Activated naive CD8-positive, alpha-beta T cell (primary cell): ENCODE results near the gene PAFAH1B2.

Source experiments
- H3K27ac Mint-ChIP-seq: one replicate; pipeline ENCODE4 v1.8.0; 2021; ENCODE audit warnings: mixed read lengths
- H3K27me3 Mint-ChIP-seq: one replicate; pipeline ENCODE4 v1.8.0; 2021; ENCODE audit warnings: mixed read lengths
- H3K36me3 Mint-ChIP-seq: one replicate; pipeline ENCODE4 v1.8.0; 2021; ENCODE audit warnings: mixed read lengths
- H3K4me1 Mint-ChIP-seq: one replicate; pipeline ENCODE4 v1.8.0; 2021; ENCODE audit warnings: low read depth, mixed read lengths
- H3K4me3 Mint-ChIP-seq: one replicate; pipeline ENCODE4 v1.8.0; 2021; ENCODE audit warnings: mild to moderate bottlenecking, mixed read lengths
- H3K9me3 Mint-ChIP-seq: one replicate; pipeline ENCODE4 v1.8.0; 2021; ENCODE audit warnings: low read depth, mixed read lengths

Gene PAFAH1B2

GRCh38 chr11:117222991-117223740 is 79.1 kb downstream of the PAFAH1B2 start:
- Mint-ChIP-seq H3K4me3 (no peak overlapping the region), H3K36me3 (peaks cover 4% of the 10 kb centered on the region), H3K4me1 (peaks cover 10% of the 10 kb centered on the region), H3K27ac (peak overlapping the region; percentile 28), H3K9me3 (no peaks in the 10 kb centered on the region), H3K27me3 (no peaks in the 10 kb centered on the region)

DNA sequence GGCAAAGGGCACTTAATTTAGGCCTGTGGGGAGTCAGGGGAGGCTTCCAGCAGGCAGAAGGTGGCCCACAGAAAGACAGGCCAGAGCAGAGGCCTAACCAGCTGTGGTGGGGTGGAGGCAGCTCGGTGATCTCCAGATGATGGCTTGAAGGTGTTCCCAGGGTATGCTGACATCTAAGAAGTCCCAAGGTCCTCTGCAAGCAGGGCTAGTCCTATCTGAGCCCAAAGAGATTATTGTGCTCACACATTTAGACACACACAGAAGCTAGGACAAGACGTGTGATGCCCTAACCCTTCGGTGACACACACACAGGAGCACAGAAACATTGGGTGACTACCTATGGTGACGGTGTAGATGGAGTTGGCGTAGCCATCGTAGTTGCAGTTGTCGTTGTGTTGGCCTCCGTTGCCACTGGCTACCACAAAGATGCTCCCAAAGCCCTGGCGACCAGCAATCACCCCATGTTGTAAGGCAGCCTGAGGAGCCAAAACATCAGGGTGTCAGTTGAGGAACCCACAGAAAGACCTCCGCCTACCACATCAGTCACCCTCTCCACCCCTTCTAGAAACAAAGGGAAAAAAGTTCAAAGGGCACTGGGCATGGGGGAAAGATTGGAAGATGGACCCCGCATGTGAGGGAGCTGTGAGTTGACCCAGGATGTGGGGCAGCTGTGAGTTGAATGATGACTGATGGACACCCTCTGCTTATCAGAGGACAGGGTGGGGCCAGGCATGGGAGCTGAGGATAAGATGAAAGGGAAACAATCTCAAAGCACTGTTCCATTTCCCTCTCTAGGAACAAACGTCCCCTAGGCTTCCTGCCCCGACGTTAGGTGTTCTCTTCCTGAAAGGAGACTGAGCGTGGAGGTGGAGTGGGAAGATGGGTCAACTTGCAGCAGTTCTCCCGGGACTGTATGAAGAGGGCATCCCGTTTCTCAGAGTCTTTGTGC is 79.9 kb downstream of the PAFAH1B2 start:
- H3K27me3 Mint-ChIP-seq, result no peaks in the 10 kb centered on the region
- H3K27ac Mint-ChIP-seq, result peak overlapping the region; percentile 22
- H3K36me3 Mint-ChIP-seq, result peaks cover 6% of the 10 kb centered on the region
- H3K9me3 Mint-ChIP-seq, result no peaks in the 10 kb centered on the region
- H3K4me3 Mint-ChIP-seq, result no peak overlapping the region
- H3K4me1 Mint-ChIP-seq, result peaks cover 15% of the 10 kb centered on the region

DNA sequence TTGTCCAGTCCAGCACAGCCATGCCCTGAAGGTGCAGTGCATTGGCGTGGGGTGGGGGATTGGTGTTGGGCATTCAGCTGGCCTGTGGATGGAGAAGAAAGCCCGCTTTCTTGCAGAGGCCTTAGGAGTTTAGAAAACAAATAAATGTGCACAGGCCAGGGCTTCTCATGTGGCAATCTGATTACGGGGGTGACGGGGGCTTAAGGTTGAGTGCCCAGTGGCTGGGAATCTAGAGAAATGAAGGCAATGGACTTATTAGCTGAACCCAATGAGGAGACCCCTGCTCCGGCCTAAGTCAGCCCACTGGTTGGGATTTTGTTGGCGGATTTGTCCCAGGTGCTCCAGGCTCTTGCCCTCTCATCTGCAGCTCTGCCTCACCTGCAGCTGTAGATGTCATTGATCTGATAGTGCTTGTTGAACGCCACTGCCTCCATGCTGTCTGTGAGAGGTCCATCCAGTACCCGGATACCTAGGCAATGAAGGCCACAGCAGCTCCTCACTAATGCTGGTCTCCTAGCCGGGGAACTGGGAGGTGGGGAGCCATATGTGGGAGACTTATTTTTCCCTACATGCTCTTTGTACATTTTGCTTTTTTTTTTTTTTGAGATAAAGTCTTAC is 81.6 kb downstream of the PAFAH1B2 start:
- Mint-ChIP-seq H3K27me3 (no peaks in the 10 kb centered on the region), H3K4me1 (peaks cover 29% of the 10 kb centered on the region), H3K9me3 (no peaks in the 10 kb centered on the region), H3K4me3 (no peak overlapping the region), H3K27ac (no peak overlapping the region), H3K36me3 (peaks cover 8% of the 10 kb centered on the region)
